Esophagus squamous epithelium (tissue), 4 donors: ENCODE measurements around the gene HIPK1.

Source experiments
- POLR2A ChIP-seq, 4 donors: fragments of 450-650 bp; IDR thresholded peaks; one replicate each; pipeline ENCODE4 v1.6.1; 2017; ENCODE audit warnings: antibody characterized with exemption in 4 of 4, mild to moderate bottlenecking in 4 of 4, moderate library complexity in 3 of 4
- TF ChIP-seq, protein P1 (sequence below), 6 experiments: fragments of 450-650 bp in 4 of 6; fragments of 200-600 bp in 2 of 6; sonication (generic) in 2 of 6; IDR thresholded peaks; one replicate each; pipeline ENCODE4 v1.5.1; 2016 to 2019; ENCODE audit warnings: antibody characterized with exemption in 6 of 6, mild to moderate bottlenecking in 4 of 6, moderate library complexity in 4 of 6

DNA sequence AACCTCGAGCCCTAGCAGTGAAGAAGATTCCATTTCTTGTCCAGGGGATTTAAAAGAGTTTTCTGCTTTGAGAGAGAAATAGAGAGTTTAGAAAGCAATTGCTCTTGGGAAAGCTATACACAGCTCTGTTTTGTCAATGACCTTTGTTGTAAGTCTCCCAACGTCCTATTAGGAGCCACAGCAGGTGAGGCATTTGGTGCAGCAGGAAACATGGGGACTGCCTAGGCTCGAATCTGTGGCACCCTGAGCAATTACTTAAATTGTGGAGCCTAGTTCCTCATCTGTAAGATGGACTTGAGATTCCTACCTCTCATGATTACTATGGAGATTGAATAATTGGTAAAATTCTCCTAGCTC is 15.8 kb upstream of the HIPK1 start:
- TF ChIP-seq POLR2A (IDR thresholded peaks at IDR 0.05), result no peak
- TF ChIP-seq, protein P1, sequence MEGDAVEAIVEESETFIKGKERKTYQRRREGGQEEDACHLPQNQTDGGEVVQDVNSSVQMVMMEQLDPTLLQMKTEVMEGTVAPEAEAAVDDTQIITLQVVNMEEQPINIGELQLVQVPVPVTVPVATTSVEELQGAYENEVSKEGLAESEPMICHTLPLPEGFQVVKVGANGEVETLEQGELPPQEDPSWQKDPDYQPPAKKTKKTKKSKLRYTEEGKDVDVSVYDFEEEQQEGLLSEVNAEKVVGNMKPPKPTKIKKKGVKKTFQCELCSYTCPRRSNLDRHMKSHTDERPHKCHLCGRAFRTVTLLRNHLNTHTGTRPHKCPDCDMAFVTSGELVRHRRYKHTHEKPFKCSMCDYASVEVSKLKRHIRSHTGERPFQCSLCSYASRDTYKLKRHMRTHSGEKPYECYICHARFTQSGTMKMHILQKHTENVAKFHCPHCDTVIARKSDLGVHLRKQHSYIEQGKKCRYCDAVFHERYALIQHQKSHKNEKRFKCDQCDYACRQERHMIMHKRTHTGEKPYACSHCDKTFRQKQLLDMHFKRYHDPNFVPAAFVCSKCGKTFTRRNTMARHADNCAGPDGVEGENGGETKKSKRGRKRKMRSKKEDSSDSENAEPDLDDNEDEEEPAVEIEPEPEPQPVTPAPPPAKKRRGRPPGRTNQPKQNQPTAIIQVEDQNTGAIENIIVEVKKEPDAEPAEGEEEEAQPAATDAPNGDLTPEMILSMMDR (IDR thresholded peaks at IDR 0.05), result no peak
